Measurements from ENCODE around the gene SLC12A8.

SLC12A8 gene

GRCh38 chr3:125154800-125155269 is 57.7 kb downstream of the SLC12A8 start:
- peak in 1 of 2 experiments; percentile 26 for DNase-seq (ENCODE audit: low read depth in 2 of 2)

GRCh38 chr3:125154110-125154509 is 58.4 kb downstream of the SLC12A8 start:
- DNase-seq (ENCODE audit: low read depth in 2 of 2): no peak

GRCh38 chr3:125152951-125153350 is 59.6 kb downstream of the SLC12A8 start:
- DNase-seq (ENCODE audit: low read depth in 2 of 2): no peak

GRCh38 chr3:125151916-125152315 is 60.6 kb downstream of the SLC12A8 start:
- DNase-seq (ENCODE audit: low read depth in 2 of 2): no peak

GRCh38 chr3:125151442-125151817 is 61.1 kb downstream of the SLC12A8 start:
- no peak for DNase-seq (ENCODE audit: low read depth in 2 of 2)

- DNase-seq (ENCODE audit: low read depth in 2 of 2): peak; percentile 13 to 67
Measured at GRCh38 chr3:125150525-125151441, 61.8 kb downstream of the SLC12A8 start.

GRCh38 chr3:125149462-125149861 is 63.1 kb downstream of the SLC12A8 start:
- DNase-seq (ENCODE audit: low read depth in 2 of 2): no peak

- no peak for DNase-seq (ENCODE audit: low read depth in 2 of 2)
Measured at GRCh38 chr3:125148836-125149235, 63.7 kb downstream of the SLC12A8 start.

GRCh38 chr3:125148016-125148812 is 64.3 kb downstream of the SLC12A8 start:
- no peak for DNase-seq (ENCODE audit: low read depth in 2 of 2)

- DNase-seq (ENCODE audit: low read depth in 2 of 2): no peak
Measured at GRCh38 chr3:125147491-125147820, 65.1 kb downstream of the SLC12A8 start.

GRCh38 chr3:125146626-125147490 is 65.7 kb downstream of the SLC12A8 start:
- no peak for DNase-seq (ENCODE audit: low read depth in 2 of 2)

GRCh38 chr3:125145751-125146475 is 66.6 kb downstream of the SLC12A8 start:
- DNase-seq (ENCODE audit: low read depth in 2 of 2): no peak

GRCh38 chr3:125144653-125145314 is 67.8 kb downstream of the SLC12A8 start:
- DNase-seq (ENCODE audit: low read depth in 2 of 2): no peak

GRCh38 chr3:125143982-125144652 is 68.4 kb downstream of the SLC12A8 start:
- no peak for DNase-seq (ENCODE audit: low read depth in 2 of 2)

- DNase-seq (ENCODE audit: low read depth in 2 of 2): no peak
Measured at GRCh38 chr3:125143538-125143937, 69.0 kb downstream of the SLC12A8 start.

GRCh38 chr3:125142940-125143339 is 69.6 kb downstream of the SLC12A8 start:
- DNase-seq (ENCODE audit: low read depth in 2 of 2): no peak

- no peak for DNase-seq (ENCODE audit: low read depth in 2 of 2)
Measured at GRCh38 chr3:125142420-125142778, 70.1 kb downstream of the SLC12A8 start.

- peak; percentile 31 to 70 for DNase-seq (ENCODE audit: low read depth in 2 of 2)
Measured at GRCh38 chr3:125141596-125142419, 70.7 kb downstream of the SLC12A8 start.

Measured in stimulated activated CD4-positive, alpha-beta T cell treated with anti-CD3 and anti-CD28 coated beads, Interleukin-12 subunit alpha, Interleukin-12 subunit beta, amount 100 ng/mL, for 24 hours (primary cell).